Astrocyte (in vitro differentiated cells and primary cell): ENCODE data around the gene SFTPD. TPM values are rescaled to one million over a fixed set of nuclear protein-coding genes. Genes with fewer than 3 reads are reported as not detected.
"Not testable (repeated sequence)": the region's sequence is repeated elsewhere in the genome, so short reads cannot be mapped to it uniquely, and the experiment has no call there.

Source experiments
- DNase-seq: peaks from one replicate; pipeline ENCODE4 v3.0.0-alpha.2; 2010; ENCODE audit warnings: low read depth
- FAIRE-seq: peaks from 2 replicates; lab custom pipeline; 2011; peaks lifted over from hg19 to GRCh38; lab: Jason Lieb, UNC
- H2AFZ ChIP-seq: 2 replicates; pipeline ENCODE4 v1.6.0; 2012; ENCODE audit warnings: low read depth, low read length, inconsistent platforms
- H3K27ac ChIP-seq: 2 replicates; pipeline ENCODE4 v1.5.1; 2011; ENCODE audit warnings: low read depth, low read length, inconsistent platforms
- H3K27me3 ChIP-seq: 2 replicates; pipeline ENCODE4 v1.6.0; 2011; ENCODE audit warnings: low read length, inconsistent platforms; ENCODE audit not compliant: insufficient read depth
- H3K36me3 ChIP-seq: 2 replicates; pipeline ENCODE4 v1.5.1; 2011; ENCODE audit warnings: low read length, inconsistent platforms; ENCODE audit not compliant: insufficient read depth
- H3K4me1 ChIP-seq: 2 replicates; pipeline ENCODE4 v1.5.1; 2011; ENCODE audit warnings: low read length, inconsistent platforms; ENCODE audit not compliant: insufficient read depth
- H3K4me2 ChIP-seq: 2 replicates; pipeline ENCODE4 v1.6.0; 2012; ENCODE audit warnings: low read length, inconsistent platforms
- H3K4me3 ChIP-seq: 2 replicates; pipeline ENCODE4 v1.5.1; 2011; ENCODE audit warnings: low read depth, mild to moderate bottlenecking, low read length, inconsistent platforms; ENCODE audit not compliant: insufficient read depth
- H3K79me2 ChIP-seq: 2 replicates; pipeline ENCODE4 v1.6.0; 2012; ENCODE audit warnings: mild to moderate bottlenecking, low read length, inconsistent platforms; ENCODE audit not compliant: insufficient read depth
- H3K9ac ChIP-seq: 2 replicates; pipeline ENCODE4 v1.6.0; 2012; ENCODE audit warnings: mild to moderate bottlenecking, low read length, inconsistent platforms
- H3K9me3 ChIP-seq: 2 replicates; pipeline ENCODE4 v1.5.1; 2012; ENCODE audit warnings: low read depth, mild to moderate bottlenecking, low read length, inconsistent platforms; ENCODE audit not compliant: insufficient read depth
- H4K20me1 ChIP-seq: 2 replicates; pipeline ENCODE4 v1.6.0; 2012; ENCODE audit warnings: low read length, inconsistent platforms; ENCODE audit not compliant: insufficient read depth
- H3K27ac Mint-ChIP-seq: one replicate; pipeline ENCODE4 v1.8.0; 2021; ENCODE audit warnings: mild to moderate bottlenecking, mixed read lengths; ENCODE audit not compliant: unreplicated experiment
- H3K27me3 Mint-ChIP-seq: one replicate; pipeline ENCODE4 v1.8.0; 2021; ENCODE audit warnings: low read depth, mixed read lengths; ENCODE audit not compliant: unreplicated experiment
- H3K36me3 Mint-ChIP-seq: one replicate; pipeline ENCODE4 v1.8.0; 2021; ENCODE audit warnings: low read depth, mixed read lengths; ENCODE audit not compliant: unreplicated experiment
- H3K4me1 Mint-ChIP-seq: one replicate; pipeline ENCODE4 v1.8.0; 2021; ENCODE audit warnings: low read depth, mixed read lengths; ENCODE audit not compliant: unreplicated experiment
- H3K4me3 Mint-ChIP-seq: one replicate; pipeline ENCODE4 v1.8.0; 2021; ENCODE audit warnings: mild to moderate bottlenecking, moderate library complexity, mixed read lengths; ENCODE audit not compliant: unreplicated experiment
- H3K9me3 Mint-ChIP-seq: one replicate; pipeline ENCODE4 v1.8.0; 2021; ENCODE audit warnings: mild to moderate bottlenecking, mixed read lengths; ENCODE audit not compliant: unreplicated experiment
- CTCF ChIP-seq: IDR thresholded peaks from 2 replicates; pipeline ENCODE4 v1.5.1; 2011; ENCODE audit warnings: low read depth, mild to moderate bottlenecking, inconsistent platforms, low read length, moderate library complexity; ENCODE audit not compliant: insufficient read depth
- EZH2 ChIP-seq: IDR thresholded peaks from 2 replicates; pipeline ENCODE4 v1.6.1; 2012; ENCODE audit warnings: mild to moderate bottlenecking, low read length, inconsistent platforms; ENCODE audit not compliant: insufficient read depth
- total RNA-seq: library from RNA; stranded (reverse); gene quantifications from 2 replicates; pipeline ENCODE4 v1.2.1, GENCODE V29; 2021

Gene SFTPD
- total RNA-seq, 1 donor from 2014 or later: 0.27 TPM

- no peak overlapping the region for H3K9ac ChIP-seq
- no peaks in the 10 kb centered on the region for H3K9me3 ChIP-seq
- no peak overlapping the region for H2AFZ ChIP-seq
- no peak overlapping the region for H3K4me3 Mint-ChIP-seq
- no peaks in the 10 kb centered on the region for H3K27me3 ChIP-seq
- H3K27me3 Mint-ChIP-seq: peaks cover 9% of the 10 kb centered on the region
- H3K27ac Mint-ChIP-seq: no peak overlapping the region
- H3K27ac ChIP-seq: no peak overlapping the region
- H3K79me2 ChIP-seq: no peaks in the 10 kb centered on the region
- no peaks in the 10 kb centered on the region for H3K36me3 Mint-ChIP-seq
- no peaks in the 10 kb centered on the region for H3K9me3 Mint-ChIP-seq
- H4K20me1 ChIP-seq: no peaks in the 10 kb centered on the region
- H3K4me2 ChIP-seq: no peak overlapping the region
- no peaks in the 10 kb centered on the region for H3K36me3 ChIP-seq
- H3K4me1 Mint-ChIP-seq: no peaks in the 10 kb centered on the region
- H3K4me1 ChIP-seq: no peaks in the 10 kb centered on the region
- DNase-seq (no peak), FAIRE-seq (no peak)
- no peak for TF ChIP-seq EZH2
- no peak for TF ChIP-seq CTCF
- H3K4me3 ChIP-seq: no peak overlapping the region
These were observed 50.1 kb downstream of the SFTPD start for GRCh38 chr10:79898597-79899325.

GRCh38 chr10:79892896-79893295, 56.0 kb downstream of the SFTPD start:
- not testable (repeated sequence) for FAIRE-seq, H3K9me3 ChIP-seq, H3K4me1 ChIP-seq, H3K4me1 Mint-ChIP-seq, H3K27ac Mint-ChIP-seq, H3K36me3 ChIP-seq, H3K4me3 Mint-ChIP-seq, H3K9me3 Mint-ChIP-seq, H4K20me1 ChIP-seq, H3K4me2 ChIP-seq, H3K79me2 ChIP-seq, H3K27ac ChIP-seq, H3K4me3 ChIP-seq, H3K9ac ChIP-seq, DNase-seq, H3K27me3 ChIP-seq, H3K36me3 Mint-ChIP-seq, H2AFZ ChIP-seq
- peaks cover 11% of the 10 kb centered on the region for H3K27me3 Mint-ChIP-seq

- Histone ChIP-seq H3K4me1 (no peaks in the 10 kb centered on the region), H4K20me1 (no peaks in the 10 kb centered on the region), H2AFZ (no peak overlapping the region), H3K79me2 (no peaks in the 10 kb centered on the region), H3K9ac (no peak overlapping the region), H3K27ac (no peak overlapping the region), H3K27me3 (no peaks in the 10 kb centered on the region), H3K4me3 (no peak overlapping the region), H3K4me2 (no peak overlapping the region), H3K9me3 (no peaks in the 10 kb centered on the region), H3K36me3 (no peaks in the 10 kb centered on the region)
- H3K4me3 Mint-ChIP-seq: no peak overlapping the region
- H3K27me3 Mint-ChIP-seq: peaks cover 12% of the 10 kb centered on the region
- H3K27ac Mint-ChIP-seq: no peak overlapping the region
- H3K9me3 Mint-ChIP-seq: no peaks in the 10 kb centered on the region
- no peak for DNase-seq
- H3K4me1 Mint-ChIP-seq: peaks cover 2% of the 10 kb centered on the region
- TF ChIP-seq EZH2 (no peak), CTCF (no peak)
- no peaks in the 10 kb centered on the region for H3K36me3 Mint-ChIP-seq
- FAIRE-seq: no peak
These were observed 58.4 kb downstream of the SFTPD start for GRCh38 chr10:79890469-79890868.

- not testable (repeated sequence) for DNase-seq, H3K9me3 ChIP-seq, H3K79me2 ChIP-seq, H3K4me2 ChIP-seq, H3K36me3 Mint-ChIP-seq, H3K4me1 ChIP-seq, H3K9ac ChIP-seq, H3K4me1 Mint-ChIP-seq, H3K36me3 ChIP-seq, H2AFZ ChIP-seq, H3K4me3 ChIP-seq, H3K27me3 ChIP-seq, H4K20me1 ChIP-seq, H3K27ac ChIP-seq, FAIRE-seq, H3K9me3 Mint-ChIP-seq, H3K27ac Mint-ChIP-seq, H3K4me3 Mint-ChIP-seq
- H3K27me3 Mint-ChIP-seq: peaks cover 12% of the 10 kb centered on the region
These were observed 59.9 kb downstream of the SFTPD start for GRCh38 chr10:79888984-79889383.
